B cell (primary cell): ENCODE data around the gene TTC28. TPM values are rescaled to one million over a fixed set of nuclear protein-coding genes. Genes with fewer than 3 reads are reported as not detected.

Experiments used
- ATAC-seq: fragments of 200-7000 bp; cut with Tn5 transposase; one replicate; pipeline ENCODE4 v1.10.0; 2021; ENCODE audit warnings: low read depth, mild to moderate bottlenecking, moderate number of reproducible peaks, moderate library complexity
- CTCF ChIA-PET: fragments of 350-600 bp; sonication (Branson Sonifier 250); formaldehyde crosslinking; loops from one replicate; lab custom pipeline; 2021; ENCODE audit warnings: antibody characterized with exemption, inconsistent platforms; lab: Charles Lee
- POLR2A ChIA-PET: fragments of 350-600 bp; sonication (Branson Sonifier 250); formaldehyde crosslinking; loops from one replicate; lab custom pipeline; 2021; ENCODE audit warnings: antibody characterized with exemption; lab: Charles Lee
- DNase-seq: peaks from one replicate; pipeline ENCODE4 v3.0.0; 2013
- H2AFZ ChIP-seq: 2 replicates; pipeline ENCODE4 v1.6.1; 2012; ENCODE audit warnings: mild to moderate bottlenecking, low read depth, low read length; ENCODE audit not compliant: insufficient read depth, poor library complexity, severe bottlenecking
- H3K27ac ChIP-seq, 2 donors: 1 replicate in 1 of 2; 2 replicates in 1 of 2; pipeline ENCODE4 v1.5.1; 2012 to 2013; ENCODE audit warnings: low read length in 2 of 2, mild to moderate bottlenecking in 2 of 2, moderate library complexity in 1 of 2
- H3K27me3 ChIP-seq, 4 experiments: fragments of 200-600 bp in 1 of 4; sonication (generic) in 1 of 4; replicated peaks in 1 of 4; 1 replicate in 2 of 4; 2 replicates in 2 of 4; pipeline versions ENCODE4 v1.6.1 to v1.7.0; 2013 to 2016; ENCODE audit warnings: low read length in 3 of 4, mild to moderate bottlenecking in 2 of 4, mixed read lengths in 1 of 4, moderate library complexity in 1 of 4; ENCODE audit not compliant: insufficient read depth in 4 of 4, control insufficient read depth in 3 of 4; ENCODE audit errors: control extremely low read depth in 1 of 4
- H3K36me3 ChIP-seq, 2 experiments: replicated peaks in 1 of 2; 1 replicate in 1 of 2; 2 replicates in 1 of 2; pipeline versions ENCODE4 v1.6.1 to v1.7.1; 2013; ENCODE audit warnings: low read length in 1 of 2; ENCODE audit not compliant: insufficient read depth in 2 of 2, control insufficient read depth in 1 of 2; ENCODE audit errors: control extremely low read depth in 1 of 2, extremely low read depth in 1 of 2
- H3K4me1 ChIP-seq, 2 donors: fragments of 200-600 bp in 1 of 2; sonication (generic) in 1 of 2; 1 replicate in 1 of 2; 2 replicates in 1 of 2; pipeline versions ENCODE4 v1.5.1 to v1.6.1; 2013 to 2017; ENCODE audit warnings: low read length in 2 of 2; ENCODE audit not compliant: control insufficient read depth in 2 of 2, insufficient read depth in 2 of 2
- H3K4me2 ChIP-seq: replicated peaks from 2 replicates; pipeline ENCODE3; 2012; ENCODE audit warnings: mild to moderate bottlenecking, low read depth, low read length; ENCODE audit not compliant: poor library complexity, severe bottlenecking
- H3K4me3 ChIP-seq, 5 experiments: fragments of 200-600 bp in 1 of 5; sonication (generic) in 1 of 5; 1 replicate in 3 of 5; 2 replicates in 2 of 5; pipeline versions ENCODE4 v1.5.1 to v1.7.0; 2011 to 2016; ENCODE audit warnings: low read length in 4 of 5, mild to moderate bottlenecking in 4 of 5, low read depth in 2 of 5, control low read depth in 1 of 5, moderate library complexity in 1 of 5; ENCODE audit not compliant: insufficient read depth in 1 of 5; ENCODE audit errors: control extremely low read depth in 1 of 5, extremely low read depth in 1 of 5
- H3K79me2 ChIP-seq: fragments of 200-600 bp; sonication (generic); one replicate; pipeline ENCODE4 v1.6.0; 2016; ENCODE audit warnings: low read length; ENCODE audit not compliant: control insufficient read depth, insufficient read depth
- H3K9ac ChIP-seq: fragments of 200-600 bp; sonication (generic); 2 replicates; pipeline ENCODE4 v1.6.1; 2017; ENCODE audit warnings: mild to moderate bottlenecking, low read length, moderate library complexity
- H3K9me3 ChIP-seq, 3 donors: one replicate each; pipeline versions ENCODE4 v1.6.1 to v1.7.1; 2013; ENCODE audit warnings: low read length in 2 of 3; ENCODE audit not compliant: control insufficient read depth in 2 of 3, insufficient read depth in 1 of 3; ENCODE audit errors: control extremely low read depth in 1 of 3
- H4K20me1 ChIP-seq: 2 replicates; pipeline ENCODE4 v1.6.0; 2012; ENCODE audit warnings: mild to moderate bottlenecking, low read length; ENCODE audit not compliant: insufficient read depth, control insufficient read depth, poor library complexity, severe bottlenecking
- H3K27ac Mint-ChIP-seq: one replicate; pipeline ENCODE4 v1.8.0; 2021; ENCODE audit warnings: mixed read lengths
- H3K27me3 Mint-ChIP-seq: one replicate; pipeline ENCODE4 v1.8.0; 2021; ENCODE audit warnings: mixed read lengths
- H3K4me1 Mint-ChIP-seq: one replicate; pipeline ENCODE4 v1.8.0; 2021; ENCODE audit warnings: mixed read lengths
- H3K4me3 Mint-ChIP-seq: one replicate; pipeline ENCODE4 v1.8.0; 2021; ENCODE audit warnings: mixed read lengths
- H3K9me3 Mint-ChIP-seq: one replicate; pipeline ENCODE4 v1.8.0; 2022; ENCODE audit warnings: mixed read lengths; ENCODE audit not compliant: insufficient read depth
- EZH2 ChIP-seq: IDR thresholded peaks from 2 replicates; pipeline ENCODE4 v1.6.1; 2012; ENCODE audit warnings: borderline replicate concordance, low read depth, mild to moderate bottlenecking, moderate library complexity, low read length; ENCODE audit not compliant: insufficient read depth, poor library complexity, severe bottlenecking
- WGBS: methylation state at CpG from one replicate; pipeline ENCODE4 v1.1.5; 2013; ENCODE audit warnings: missing lambda C conversion rate; ENCODE audit not compliant: insufficient coverage; 5-methylcytosine and 5-hydroxymethylcytosine counted together
- intact Hi-C: fragments of 100-400 bp; cut with micrococcal nuclease; formaldehyde crosslinking; loops from one replicate; pipeline ENCODE4 v1.10.0; 2022
- polyA plus RNA-seq: library from polyadenylated mRNA; depleted of rRNA; stranded (reverse); fragments of >200 nt; gene quantifications from 2 replicates; pipeline ENCODE4 v1.2.3, GENCODE V29; 2012
- total RNA-seq, 2 donors: library from RNA; stranded (reverse); fragments of 120-200 nt in 1 of 2; gene quantifications; 1 replicate in 1 of 2; 2 replicates in 1 of 2; pipeline versions ENCODE4 v1.2.3 to v1.2.4, GENCODE V29; 2013 to 2022
- TF ChIP-seq, protein P1 (sequence below): fragments of 200-600 bp; IDR thresholded peaks from one replicate; pipeline ENCODE4 v1.8.0; 2022; ENCODE audit warnings: antibody characterized with exemption, mild to moderate bottlenecking

The TTC28 gene
- total and polyA plus RNA-seq, 2 donors (not counting 1 experiment from before 2014, with no cell fraction given): 4.5 to 7.3 TPM

DNA sequence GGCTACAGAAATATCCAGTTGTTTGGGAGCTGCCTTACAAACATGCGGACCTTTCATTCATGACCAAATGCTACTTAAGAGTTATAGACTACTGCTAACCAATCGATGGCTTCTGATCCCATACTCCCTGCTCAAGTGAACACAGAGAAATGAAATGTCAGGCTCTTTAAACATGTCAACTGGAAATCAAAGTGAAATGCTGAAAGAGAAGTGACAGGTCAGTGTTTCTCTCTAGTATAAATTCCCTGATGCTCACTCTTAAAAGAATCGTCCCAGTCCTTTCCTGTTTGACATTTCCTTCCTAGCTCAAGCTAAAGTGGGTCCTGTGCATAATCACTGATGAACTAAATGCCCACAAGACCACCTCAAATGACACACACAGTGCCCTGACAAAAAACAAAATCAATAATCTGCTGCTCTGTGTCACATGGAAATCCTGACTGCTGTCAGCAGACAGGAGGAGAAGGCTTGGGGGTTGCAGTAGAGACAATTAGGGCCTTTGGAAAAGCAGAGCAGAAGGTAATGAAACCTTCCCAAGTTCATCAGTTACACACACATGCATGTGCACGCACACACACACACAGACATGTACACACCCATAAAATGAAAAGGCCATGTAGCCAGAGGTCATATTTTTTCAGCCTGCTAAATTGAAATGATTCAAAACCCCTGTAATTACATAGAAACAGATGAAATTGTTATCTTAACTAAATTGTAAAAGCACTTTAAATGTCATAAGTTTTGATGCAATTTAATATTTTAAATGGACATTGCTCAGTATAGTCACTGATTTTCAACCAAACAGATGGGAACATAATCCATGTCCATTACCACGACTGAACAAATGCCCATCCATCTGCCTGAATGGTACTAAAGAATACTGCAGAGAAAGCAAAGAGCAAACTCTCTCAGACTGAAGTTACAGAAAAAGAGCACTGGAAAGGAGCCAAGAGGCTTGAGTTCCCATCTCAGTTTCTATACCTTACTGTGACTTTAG, 330.7 kb downstream of the TTC28 start:
- CTCF ChIA-PET: no interaction called here

DNA sequence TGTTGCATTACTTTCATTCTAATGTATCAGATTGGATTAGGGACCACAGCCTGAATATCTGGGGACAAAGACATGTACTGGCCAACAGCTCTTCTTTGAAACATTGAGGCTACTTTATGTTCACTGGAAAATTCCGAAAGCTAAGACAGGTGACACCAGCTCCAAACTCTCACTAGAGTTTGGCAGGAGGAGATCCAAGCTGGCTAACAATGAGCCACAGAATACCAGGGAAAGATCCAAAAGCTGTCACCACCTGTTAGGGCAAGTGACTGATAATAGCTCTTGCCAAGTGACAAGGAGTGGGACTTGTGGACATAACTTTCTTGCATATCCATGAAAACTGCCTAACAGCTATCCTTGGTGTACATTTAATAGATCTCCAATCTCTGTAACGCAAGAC, 333.3 kb downstream of the TTC28 start:
- H3K27ac ChIP-seq: no peak overlapping the region
- H3K4me2 ChIP-seq: no peak overlapping the region
- intact Hi-C loops: no loop called here
- ChIA-PET CTCF (no interaction called here), POLR2A (no interaction called here)
- no peak for ATAC-seq
- H3K4me3 Mint-ChIP-seq: no peak overlapping the region
- no peaks in the 10 kb centered on the region for H3K9me3 Mint-ChIP-seq
- no peaks in the 10 kb centered on the region for H3K4me1 Mint-ChIP-seq
- H3K4me1 ChIP-seq: no peaks in the 10 kb centered on the region
- H3K9ac ChIP-seq: no peak overlapping the region
- TF ChIP-seq, protein P1, sequence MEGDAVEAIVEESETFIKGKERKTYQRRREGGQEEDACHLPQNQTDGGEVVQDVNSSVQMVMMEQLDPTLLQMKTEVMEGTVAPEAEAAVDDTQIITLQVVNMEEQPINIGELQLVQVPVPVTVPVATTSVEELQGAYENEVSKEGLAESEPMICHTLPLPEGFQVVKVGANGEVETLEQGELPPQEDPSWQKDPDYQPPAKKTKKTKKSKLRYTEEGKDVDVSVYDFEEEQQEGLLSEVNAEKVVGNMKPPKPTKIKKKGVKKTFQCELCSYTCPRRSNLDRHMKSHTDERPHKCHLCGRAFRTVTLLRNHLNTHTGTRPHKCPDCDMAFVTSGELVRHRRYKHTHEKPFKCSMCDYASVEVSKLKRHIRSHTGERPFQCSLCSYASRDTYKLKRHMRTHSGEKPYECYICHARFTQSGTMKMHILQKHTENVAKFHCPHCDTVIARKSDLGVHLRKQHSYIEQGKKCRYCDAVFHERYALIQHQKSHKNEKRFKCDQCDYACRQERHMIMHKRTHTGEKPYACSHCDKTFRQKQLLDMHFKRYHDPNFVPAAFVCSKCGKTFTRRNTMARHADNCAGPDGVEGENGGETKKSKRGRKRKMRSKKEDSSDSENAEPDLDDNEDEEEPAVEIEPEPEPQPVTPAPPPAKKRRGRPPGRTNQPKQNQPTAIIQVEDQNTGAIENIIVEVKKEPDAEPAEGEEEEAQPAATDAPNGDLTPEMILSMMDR: no peak
- TF ChIP-seq EZH2: no peak
- no peaks in the 10 kb centered on the region for H3K36me3 ChIP-seq
- H4K20me1 ChIP-seq: no peaks in the 10 kb centered on the region
- no peaks in the 10 kb centered on the region for H3K27me3 ChIP-seq
- WGBS: no CpG with 5 or more reads among the region's 2 CpGs
- no peak for DNase-seq
- H3K79me2 ChIP-seq: no peaks in the 10 kb centered on the region
- no peak overlapping the region for H2AFZ ChIP-seq
- no peaks in the 10 kb centered on the region for H3K9me3 ChIP-seq
- no peak overlapping the region for H3K27ac Mint-ChIP-seq
- H3K4me3 ChIP-seq: no peak overlapping the region
- peaks cover 8% of the 10 kb centered on the region for H3K27me3 Mint-ChIP-seq

More for the DNA sequence above, 330.7 kb downstream of the TTC28 start:
- H3K27me3 ChIP-seq: no peaks in the 10 kb centered on the region
- H3K4me1 ChIP-seq: no peaks in the 10 kb centered on the region
- TF ChIP-seq, protein P1: no peak
- TF ChIP-seq EZH2: no peak
- H3K27me3 Mint-ChIP-seq: peaks cover 11% of the 10 kb centered on the region
- H3K9me3 ChIP-seq: no peaks in the 10 kb centered on the region
- intact Hi-C loops: no loop called here
- no peaks in the 10 kb centered on the region for H4K20me1 ChIP-seq
- H3K4me1 Mint-ChIP-seq: no peaks in the 10 kb centered on the region
- no peaks in the 10 kb centered on the region for H3K9me3 Mint-ChIP-seq
- H3K27ac ChIP-seq: no peak overlapping the region
- DNase-seq (no peak), ATAC-seq (no peak)
- no peak overlapping the region for H3K4me3 ChIP-seq
- no peak overlapping the region for H3K4me3 Mint-ChIP-seq
- no peak overlapping the region for H3K9ac ChIP-seq
- H3K36me3 ChIP-seq: no peaks in the 10 kb centered on the region
- WGBS: 88% methylated on average over 1 of the region's 5 CpGs
- H2AFZ ChIP-seq: no peak overlapping the region
- no peak overlapping the region for H3K27ac Mint-ChIP-seq
- no peak overlapping the region for H3K4me2 ChIP-seq
- POLR2A ChIA-PET: no interaction called here
- H3K79me2 ChIP-seq: no peaks in the 10 kb centered on the region
